WTC11 (cell line): ENCODE data around the gene ACVR1B. TPM values are rescaled to one million over a fixed set of nuclear protein-coding genes. Genes with fewer than 3 reads are reported as not detected.

Experiments used
- ATAC-seq: fragments of 200-7000 bp; cut with Tn5 transposase; 2 replicates; pipeline ENCODE4 v1.10.0; 2021; ENCODE audit warnings: mild to moderate bottlenecking, moderate library complexity
- CTCF ChIA-PET: fragments of 300-600 bp; sonication (Branson Sonifier 250); formaldehyde crosslinking; loops from one replicate; lab custom pipeline; 2021; ENCODE audit warnings: antibody characterized with exemption; lab: Charles Lee
- POLR2A ChIA-PET: fragments of 350-600 bp; sonication (Branson Sonifier 250); formaldehyde crosslinking; loops from one replicate; lab custom pipeline; 2021; ENCODE audit warnings: antibody characterized with exemption; lab: Charles Lee
- DNase-seq: peaks from one replicate; pipeline ENCODE4 v3.0.0; 2021; ENCODE audit warnings: low spot score
- H3K27ac Mint-ChIP-seq: 2 replicates; pipeline ENCODE4 v1.8.0; 2021; ENCODE audit warnings: mixed read lengths
- H3K27me3 Mint-ChIP-seq: 2 replicates; pipeline ENCODE4 v1.8.0; 2021; ENCODE audit warnings: low read depth, mild to moderate bottlenecking, moderate library complexity, mixed read lengths
- H3K36me3 Mint-ChIP-seq: 2 replicates; pipeline ENCODE4 v1.8.0; 2021; ENCODE audit warnings: mixed read lengths
- H3K4me1 Mint-ChIP-seq: 2 replicates; pipeline ENCODE4 v1.8.0; 2022; ENCODE audit warnings: mixed read lengths
- H3K4me3 Mint-ChIP-seq: 2 replicates; pipeline ENCODE4 v1.8.0; 2021; ENCODE audit warnings: mild to moderate bottlenecking, moderate library complexity, mixed read lengths
- H3K9me3 Mint-ChIP-seq: 2 replicates; pipeline ENCODE4 v1.8.0; 2021; ENCODE audit warnings: mixed read lengths
- ATF1 ChIP-seq: sonication (generic); formaldehyde crosslinking; IDR thresholded peaks from 2 replicates; pipeline ENCODE4 v1.8.1; 2023; ENCODE audit warnings: mild to moderate bottlenecking, moderate library complexity, missing genetic modification reagents
- ELF4 ChIP-seq: sonication (generic); formaldehyde crosslinking; IDR thresholded peaks from 2 replicates; pipeline ENCODE4 v1.8.1; 2022; ENCODE audit warnings: low read depth, mild to moderate bottlenecking, moderate library complexity, missing genetic modification reagents
- FOXK1 ChIP-seq: sonication (generic); formaldehyde crosslinking; IDR thresholded peaks from 2 replicates; pipeline ENCODE4 v1.8.0; 2022; ENCODE audit warnings: mild to moderate bottlenecking, moderate library complexity, missing genetic modification reagents
- FOXP1 ChIP-seq: sonication (generic); formaldehyde crosslinking; IDR thresholded peaks from 2 replicates; pipeline ENCODE4 v1.8.0; 2022; ENCODE audit warnings: missing genetic modification reagents, mild to moderate bottlenecking, moderate library complexity, borderline replicate concordance
- GABPB1 ChIP-seq: sonication (generic); formaldehyde crosslinking; IDR thresholded peaks from 2 replicates; pipeline ENCODE4 v1.8.1; 2023; ENCODE audit warnings: mild to moderate bottlenecking, missing genetic modification reagents
- GRHL2 ChIP-seq: fragments of 250-450 bp; sonication (Bioruptor Pico); IDR thresholded peaks from 2 replicates; pipeline ENCODE4 v1.8.0; 2022; ENCODE audit warnings: mild to moderate bottlenecking, moderate library complexity; ENCODE audit not compliant: insufficient replicate concordance, severe bottlenecking
- GTF2I ChIP-seq: fragments of 250-450 bp; sonication (Bioruptor Pico); conservative IDR thresholded peaks from 2 replicates; pipeline ENCODE4 v1.4.0; 2021; ENCODE audit warnings: mild to moderate bottlenecking
- RORB ChIP-seq: fragments of 250-450 bp; sonication (Bioruptor Pico); IDR thresholded peaks from 2 replicates; pipeline ENCODE4 v1.9.0; 2021; ENCODE audit warnings: mild to moderate bottlenecking
- SMAD3 ChIP-seq: sonication (generic); formaldehyde crosslinking; IDR thresholded peaks from 2 replicates; pipeline ENCODE4 v1.8.0; 2022; ENCODE audit warnings: missing genetic modification reagents, mild to moderate bottlenecking, borderline replicate concordance
- SMAD4 ChIP-seq: sonication (generic); formaldehyde crosslinking; IDR thresholded peaks from 2 replicates; pipeline ENCODE4 v1.8.0; 2022; ENCODE audit warnings: mild to moderate bottlenecking, missing genetic modification reagents
- SP1 ChIP-seq: sonication (generic); formaldehyde crosslinking; conservative IDR thresholded peaks from 2 replicates; pipeline ENCODE4 v1.8.1; 2022; ENCODE audit warnings: missing genetic modification reagents
- TP53 ChIP-seq: sonication (generic); formaldehyde crosslinking; IDR thresholded peaks from 2 replicates; pipeline ENCODE4 v1.8.1; 2023; ENCODE audit warnings: mild to moderate bottlenecking, missing genetic modification reagents
- ZNF138 ChIP-seq: sonication (generic); formaldehyde crosslinking; conservative IDR thresholded peaks from 2 replicates; pipeline ENCODE4 v1.8.1; 2022; ENCODE audit warnings: mild to moderate bottlenecking, moderate library complexity, missing genetic modification reagents
- ZNF423 ChIP-seq: fragments of 250-450 bp; sonication (Bioruptor Pico); IDR thresholded peaks from 2 replicates; pipeline ENCODE4 v2.1.2; 2022; ENCODE audit warnings: mild to moderate bottlenecking, moderate library complexity
- ZNF671 ChIP-seq: fragments of 250-450 bp; sonication (Bioruptor Pico); IDR thresholded peaks from 2 replicates; pipeline ENCODE4 v1.8.0; 2021; ENCODE audit warnings: mild to moderate bottlenecking
- total RNA-seq: library from RNA; stranded (reverse); gene quantifications from 3 replicates; pipeline ENCODE4 v1.2.3, GENCODE V29; 2021
- TF ChIP-seq, protein P1 (sequence below): sonication (generic); formaldehyde crosslinking; IDR thresholded peaks from 2 replicates; pipeline ENCODE4 v1.8.0; 2022; ENCODE audit warnings: missing genetic modification reagents
- TF ChIP-seq, protein P2 (sequence below): sonication (generic); formaldehyde crosslinking; IDR thresholded peaks from 2 replicates; pipeline ENCODE4 v1.8.1; 2023; ENCODE audit warnings: mild to moderate bottlenecking, missing genetic modification reagents
- TF ChIP-seq, protein P3 (sequence below): sonication (generic); formaldehyde crosslinking; IDR thresholded peaks from 2 replicates; pipeline ENCODE4 v1.8.1; 2022; ENCODE audit warnings: low read depth, missing genetic modification reagents, borderline replicate concordance
- TF ChIP-seq, protein P4 (sequence below): fragments of 250-450 bp; sonication (Bioruptor Pico); IDR thresholded peaks from 2 replicates; pipeline ENCODE4 v1.9.0; 2021; ENCODE audit warnings: mild to moderate bottlenecking, borderline replicate concordance
- TF ChIP-seq, protein P5 (sequence below): fragments of 250-450 bp; sonication (Bioruptor Pico); IDR thresholded peaks from 2 replicates; pipeline ENCODE4 v1.8.0; 2021; ENCODE audit warnings: mild to moderate bottlenecking

Gene ACVR1B
- total RNA-seq, 1 experiment from 2014 or later: 24.1 TPM

DNA sequence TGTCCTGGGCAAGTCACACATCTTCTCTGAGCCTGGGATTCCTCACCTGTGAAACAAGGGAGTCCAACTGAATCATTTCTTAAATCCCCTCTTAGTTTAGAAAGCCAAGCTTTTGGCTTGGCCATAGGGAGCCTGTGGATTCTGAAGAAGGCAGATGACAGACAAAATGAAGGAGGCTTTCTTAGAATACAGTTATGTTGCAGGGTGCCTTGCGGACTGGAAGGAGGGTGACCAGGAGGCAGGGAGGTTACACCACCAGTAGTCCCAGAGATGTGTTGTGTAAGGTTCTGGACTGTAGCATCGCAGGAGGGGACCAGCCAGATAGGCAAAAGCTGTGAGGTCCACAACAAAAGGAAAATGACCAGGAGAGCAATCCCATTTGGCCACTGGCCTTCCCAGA lies 8.2 kb upstream of the ACVR1B start:
- POLR2A ChIA-PET: no interaction called here
- Mint-ChIP-seq H3K27ac (no peak overlapping the region), H3K36me3 (peaks cover 11% of the 10 kb centered on the region), H3K9me3 (peaks cover 24% of the 10 kb centered on the region), H3K27me3 (peaks cover 40% of the 10 kb centered on the region), H3K4me1 (peaks cover 9% of the 10 kb centered on the region), H3K4me3 (no peak overlapping the region)
- no peak for DNase-seq
- CTCF ChIA-PET: no interaction called here
- ATAC-seq: no peak
- TF ChIP-seq ZNF138 (CRISPR knock-in tag) (no peak), GRHL2 (CRISPR knock-in tag) (no peak), ZNF423 (CRISPR knock-in tag) (no peak), RORB (CRISPR knock-in tag) (no peak), SMAD3 (no peak), SMAD4 (no peak)
- TF ChIP-seq, protein P1, sequence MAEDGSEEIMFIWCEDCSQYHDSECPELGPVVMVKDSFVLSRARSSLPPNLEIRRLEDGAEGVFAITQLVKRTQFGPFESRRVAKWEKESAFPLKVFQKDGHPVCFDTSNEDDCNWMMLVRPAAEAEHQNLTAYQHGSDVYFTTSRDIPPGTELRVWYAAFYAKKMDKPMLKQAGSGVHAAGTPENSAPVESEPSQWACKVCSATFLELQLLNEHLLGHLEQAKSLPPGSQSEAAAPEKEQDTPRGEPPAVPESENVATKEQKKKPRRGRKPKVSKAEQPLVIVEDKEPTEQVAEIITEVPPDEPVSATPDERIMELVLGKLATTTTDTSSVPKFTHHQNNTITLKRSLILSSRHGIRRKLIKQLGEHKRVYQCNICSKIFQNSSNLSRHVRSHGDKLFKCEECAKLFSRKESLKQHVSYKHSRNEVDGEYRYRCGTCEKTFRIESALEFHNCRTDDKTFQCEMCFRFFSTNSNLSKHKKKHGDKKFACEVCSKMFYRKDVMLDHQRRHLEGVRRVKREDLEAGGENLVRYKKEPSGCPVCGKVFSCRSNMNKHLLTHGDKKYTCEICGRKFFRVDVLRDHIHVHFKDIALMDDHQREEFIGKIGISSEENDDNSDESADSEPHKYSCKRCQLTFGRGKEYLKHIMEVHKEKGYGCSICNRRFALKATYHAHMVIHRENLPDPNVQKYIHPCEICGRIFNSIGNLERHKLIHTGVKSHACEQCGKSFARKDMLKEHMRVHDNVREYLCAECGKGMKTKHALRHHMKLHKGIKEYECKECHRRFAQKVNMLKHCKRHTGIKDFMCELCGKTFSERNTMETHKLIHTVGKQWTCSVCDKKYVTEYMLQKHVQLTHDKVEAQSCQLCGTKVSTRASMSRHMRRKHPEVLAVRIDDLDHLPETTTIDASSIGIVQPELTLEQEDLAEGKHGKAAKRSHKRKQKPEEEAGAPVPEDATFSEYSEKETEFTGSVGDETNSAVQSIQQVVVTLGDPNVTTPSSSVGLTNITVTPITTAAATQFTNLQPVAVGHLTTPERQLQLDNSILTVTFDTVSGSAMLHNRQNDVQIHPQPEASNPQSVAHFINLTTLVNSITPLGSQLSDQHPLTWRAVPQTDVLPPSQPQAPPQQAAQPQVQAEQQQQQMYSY (CRISPR knock-in tag): no peak
- TF ChIP-seq, protein P2, sequence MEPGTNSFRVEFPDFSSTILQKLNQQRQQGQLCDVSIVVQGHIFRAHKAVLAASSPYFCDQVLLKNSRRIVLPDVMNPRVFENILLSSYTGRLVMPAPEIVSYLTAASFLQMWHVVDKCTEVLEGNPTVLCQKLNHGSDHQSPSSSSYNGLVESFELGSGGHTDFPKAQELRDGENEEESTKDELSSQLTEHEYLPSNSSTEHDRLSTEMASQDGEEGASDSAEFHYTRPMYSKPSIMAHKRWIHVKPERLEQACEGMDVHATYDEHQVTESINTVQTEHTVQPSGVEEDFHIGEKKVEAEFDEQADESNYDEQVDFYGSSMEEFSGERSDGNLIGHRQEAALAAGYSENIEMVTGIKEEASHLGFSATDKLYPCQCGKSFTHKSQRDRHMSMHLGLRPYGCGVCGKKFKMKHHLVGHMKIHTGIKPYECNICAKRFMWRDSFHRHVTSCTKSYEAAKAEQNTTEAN: no peak

DNA sequence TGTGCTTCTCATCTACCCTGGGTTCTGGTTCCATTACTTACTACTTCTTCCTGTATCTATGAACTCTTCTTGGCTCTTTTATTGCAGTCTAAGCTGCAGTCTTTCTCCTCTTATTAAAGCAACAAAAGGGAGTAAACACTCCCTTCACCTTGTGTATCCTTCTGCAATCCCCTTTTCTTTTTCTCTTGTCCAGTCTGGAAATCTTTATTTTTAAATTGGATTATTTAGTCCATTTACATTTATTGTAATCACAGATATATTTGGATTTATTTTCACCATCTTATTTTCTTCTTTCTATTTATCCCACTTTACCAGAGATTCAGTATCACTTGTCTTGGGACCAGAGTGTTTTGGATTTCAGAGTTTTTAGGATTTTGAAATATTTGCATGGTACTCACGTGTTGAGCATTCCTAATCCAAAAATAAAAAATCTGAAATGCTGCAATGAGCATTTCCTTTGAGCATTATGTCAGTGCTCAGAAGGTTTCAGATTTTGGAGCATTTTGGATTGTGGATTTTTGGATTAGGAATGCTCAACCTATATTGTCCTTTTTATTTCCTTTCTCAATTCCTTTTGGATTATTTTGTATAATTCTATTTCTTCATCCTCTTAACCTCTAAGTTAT lies 6.8 kb upstream of the ACVR1B start:
- CTCF ChIA-PET: no interaction called here
- no peak overlapping the region for H3K4me3 Mint-ChIP-seq
- H3K27ac Mint-ChIP-seq: no peak overlapping the region
- peaks cover 24% of the 10 kb centered on the region for H3K9me3 Mint-ChIP-seq
- DNase-seq (no peak), ATAC-seq (no peak)
- H3K36me3 Mint-ChIP-seq: peaks cover 11% of the 10 kb centered on the region
- H3K27me3 Mint-ChIP-seq: peaks cover 53% of the 10 kb centered on the region
- H3K4me1 Mint-ChIP-seq: peaks cover 9% of the 10 kb centered on the region
- POLR2A ChIA-PET: no interaction called here
- TF ChIP-seq FOXK1 (CRISPR knock-in tag) (no peak), ATF1 (CRISPR knock-in tag) (no peak), FOXP1 (CRISPR knock-in tag) (no peak), ZNF671 (no peak), TP53 (CRISPR knock-in tag) (no peak), ZNF138 (CRISPR knock-in tag) (no peak), GTF2I (CRISPR knock-in tag) (no peak), ELF4 (CRISPR knock-in tag) (no peak), SP1 (no peak), GABPB1 (CRISPR knock-in tag) (no peak)
- TF ChIP-seq, protein P2: no peak
- TF ChIP-seq, protein P3, sequence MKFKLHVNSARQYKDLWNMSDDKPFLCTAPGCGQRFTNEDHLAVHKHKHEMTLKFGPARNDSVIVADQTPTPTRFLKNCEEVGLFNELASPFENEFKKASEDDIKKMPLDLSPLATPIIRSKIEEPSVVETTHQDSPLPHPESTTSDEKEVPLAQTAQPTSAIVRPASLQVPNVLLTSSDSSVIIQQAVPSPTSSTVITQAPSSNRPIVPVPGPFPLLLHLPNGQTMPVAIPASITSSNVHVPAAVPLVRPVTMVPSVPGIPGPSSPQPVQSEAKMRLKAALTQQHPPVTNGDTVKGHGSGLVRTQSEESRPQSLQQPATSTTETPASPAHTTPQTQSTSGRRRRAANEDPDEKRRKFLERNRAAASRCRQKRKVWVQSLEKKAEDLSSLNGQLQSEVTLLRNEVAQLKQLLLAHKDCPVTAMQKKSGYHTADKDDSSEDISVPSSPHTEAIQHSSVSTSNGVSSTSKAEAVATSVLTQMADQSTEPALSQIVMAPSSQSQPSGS: no peak
- TF ChIP-seq, protein P4, sequence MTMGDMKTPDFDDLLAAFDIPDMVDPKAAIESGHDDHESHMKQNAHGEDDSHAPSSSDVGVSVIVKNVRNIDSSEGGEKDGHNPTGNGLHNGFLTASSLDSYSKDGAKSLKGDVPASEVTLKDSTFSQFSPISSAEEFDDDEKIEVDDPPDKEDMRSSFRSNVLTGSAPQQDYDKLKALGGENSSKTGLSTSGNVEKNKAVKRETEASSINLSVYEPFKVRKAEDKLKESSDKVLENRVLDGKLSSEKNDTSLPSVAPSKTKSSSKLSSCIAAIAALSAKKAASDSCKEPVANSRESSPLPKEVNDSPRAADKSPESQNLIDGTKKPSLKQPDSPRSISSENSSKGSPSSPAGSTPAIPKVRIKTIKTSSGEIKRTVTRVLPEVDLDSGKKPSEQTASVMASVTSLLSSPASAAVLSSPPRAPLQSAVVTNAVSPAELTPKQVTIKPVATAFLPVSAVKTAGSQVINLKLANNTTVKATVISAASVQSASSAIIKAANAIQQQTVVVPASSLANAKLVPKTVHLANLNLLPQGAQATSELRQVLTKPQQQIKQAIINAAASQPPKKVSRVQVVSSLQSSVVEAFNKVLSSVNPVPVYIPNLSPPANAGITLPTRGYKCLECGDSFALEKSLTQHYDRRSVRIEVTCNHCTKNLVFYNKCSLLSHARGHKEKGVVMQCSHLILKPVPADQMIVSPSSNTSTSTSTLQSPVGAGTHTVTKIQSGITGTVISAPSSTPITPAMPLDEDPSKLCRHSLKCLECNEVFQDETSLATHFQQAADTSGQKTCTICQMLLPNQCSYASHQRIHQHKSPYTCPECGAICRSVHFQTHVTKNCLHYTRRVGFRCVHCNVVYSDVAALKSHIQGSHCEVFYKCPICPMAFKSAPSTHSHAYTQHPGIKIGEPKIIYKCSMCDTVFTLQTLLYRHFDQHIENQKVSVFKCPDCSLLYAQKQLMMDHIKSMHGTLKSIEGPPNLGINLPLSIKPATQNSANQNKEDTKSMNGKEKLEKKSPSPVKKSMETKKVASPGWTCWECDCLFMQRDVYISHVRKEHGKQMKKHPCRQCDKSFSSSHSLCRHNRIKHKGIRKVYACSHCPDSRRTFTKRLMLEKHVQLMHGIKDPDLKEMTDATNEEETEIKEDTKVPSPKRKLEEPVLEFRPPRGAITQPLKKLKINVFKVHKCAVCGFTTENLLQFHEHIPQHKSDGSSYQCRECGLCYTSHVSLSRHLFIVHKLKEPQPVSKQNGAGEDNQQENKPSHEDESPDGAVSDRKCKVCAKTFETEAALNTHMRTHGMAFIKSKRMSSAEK: no peak
- TF ChIP-seq, protein P5, sequence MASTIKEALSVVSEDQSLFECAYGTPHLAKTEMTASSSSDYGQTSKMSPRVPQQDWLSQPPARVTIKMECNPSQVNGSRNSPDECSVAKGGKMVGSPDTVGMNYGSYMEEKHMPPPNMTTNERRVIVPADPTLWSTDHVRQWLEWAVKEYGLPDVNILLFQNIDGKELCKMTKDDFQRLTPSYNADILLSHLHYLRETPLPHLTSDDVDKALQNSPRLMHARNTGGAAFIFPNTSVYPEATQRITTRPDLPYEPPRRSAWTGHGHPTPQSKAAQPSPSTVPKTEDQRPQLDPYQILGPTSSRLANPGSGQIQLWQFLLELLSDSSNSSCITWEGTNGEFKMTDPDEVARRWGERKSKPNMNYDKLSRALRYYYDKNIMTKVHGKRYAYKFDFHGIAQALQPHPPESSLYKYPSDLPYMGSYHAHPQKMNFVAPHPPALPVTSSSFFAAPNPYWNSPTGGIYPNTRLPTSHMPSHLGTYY: no peak
